Measurements from ENCODE around the gene ASTN2.
A peak's percentile ranks its signal among the peaks of the same experiment; 100 is the strongest.

Gene ASTN2

GRCh38 chr9:117414906-117415331 lies at the start of gene ASTN2:
Gene ASTN2 (minus strand): TSS chr9:117415057. CDS start chr9:117414938, 119 bp downstream.
- peak; percentile 69 for DNase-seq (ENCODE audit: low spot score)

- DNase-seq (ENCODE audit: low spot score) = no peak
These were observed 48.0 kb upstream of the ASTN2 start for GRCh38 chr9:117462861-117463260.

GRCh38 chr9:117461386-117461785 lies 46.5 kb upstream of the ASTN2 start:
- no peak for DNase-seq (ENCODE audit: low spot score)

- DNase-seq (ENCODE audit: low spot score) = no peak
These were observed 45.9 kb upstream of the ASTN2 start for GRCh38 chr9:117460743-117461142.

GRCh38 chr9:117459913-117460312 lies 45.1 kb upstream of the ASTN2 start:
- DNase-seq (ENCODE audit: low spot score) = no peak

DNA sequence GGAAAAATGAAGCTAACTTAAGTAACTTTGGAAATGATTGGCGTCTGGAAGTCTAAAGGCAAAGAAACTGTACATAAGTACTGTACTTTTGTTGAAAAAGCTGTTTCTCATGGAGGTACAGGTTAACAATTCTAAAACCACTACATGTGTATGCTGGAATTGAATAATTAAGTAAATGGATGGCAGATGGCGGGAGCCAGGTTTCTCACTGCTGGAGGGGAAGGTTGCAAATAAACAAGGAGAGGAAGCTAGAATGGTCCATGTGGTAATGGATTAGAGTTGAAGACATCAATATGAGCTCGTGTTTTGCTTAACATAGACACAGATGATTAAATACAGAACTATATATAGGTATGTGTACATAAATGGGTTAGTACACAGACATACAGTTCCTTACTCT lies 43.2 kb upstream of the ASTN2 start:
- DNase-seq (ENCODE audit: low spot score) = no peak

- no peak for DNase-seq (ENCODE audit: low spot score)
These were observed 39.9 kb upstream of the ASTN2 start for GRCh38 chr9:117454711-117455110.

DNA sequence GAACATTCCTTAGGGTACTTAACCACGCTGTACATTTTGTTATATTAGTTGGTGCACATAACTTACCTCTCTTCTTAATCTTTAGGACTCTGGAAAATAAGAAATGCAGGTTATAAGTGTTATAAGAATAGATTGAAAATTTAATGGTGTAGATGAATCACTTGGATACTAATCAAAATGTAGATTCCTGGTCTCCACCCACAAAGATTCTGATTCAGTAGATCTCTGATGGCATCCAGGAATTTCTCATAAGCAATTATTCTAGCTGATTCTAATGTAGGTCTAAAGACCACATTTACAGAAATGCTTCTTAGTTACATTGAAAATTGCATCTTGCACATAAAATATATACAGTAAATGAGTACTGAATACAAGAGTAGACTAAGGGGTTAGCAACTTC lies 38.9 kb upstream of the ASTN2 start:
- DNase-seq (ENCODE audit: low spot score) = no peak

DNA sequence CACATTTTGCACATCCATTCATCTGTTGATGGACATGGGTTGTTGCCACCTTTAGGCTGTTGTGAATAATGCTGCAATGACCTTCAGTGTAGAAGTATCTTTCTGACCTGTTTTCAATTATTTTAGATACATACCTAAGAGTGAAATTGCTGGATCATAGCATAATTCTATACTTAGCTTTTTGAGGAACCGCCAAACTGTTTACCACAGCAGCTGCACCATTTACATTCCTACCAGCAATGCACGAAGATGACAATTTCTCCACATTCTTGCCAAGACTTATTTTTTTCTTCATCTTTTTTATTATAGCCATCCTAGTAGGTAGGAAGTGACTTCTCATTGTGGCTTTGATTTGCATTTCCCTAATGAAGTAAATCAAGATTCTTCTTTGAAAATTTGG lies 36.5 kb upstream of the ASTN2 start:
- no peak for DNase-seq (ENCODE audit: low spot score)

DNA sequence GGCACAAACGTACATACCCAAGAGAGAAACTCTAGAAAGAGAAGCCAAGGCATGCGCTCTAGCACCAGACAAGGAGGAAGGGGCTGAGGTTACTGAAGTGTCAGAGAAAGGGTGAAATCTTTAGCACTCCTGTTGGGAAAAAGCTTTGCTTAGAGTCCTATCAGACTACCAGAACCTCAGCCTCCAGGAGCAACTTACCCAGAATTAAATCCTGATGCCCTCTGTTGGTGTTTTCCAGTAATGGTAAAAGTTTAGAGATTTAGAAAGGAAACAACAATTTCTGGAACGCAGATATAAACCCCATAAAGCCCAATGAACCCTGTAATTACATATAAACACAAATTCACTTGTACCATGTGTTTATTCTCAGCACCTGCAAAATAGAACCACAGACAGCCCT lies 33.2 kb upstream of the ASTN2 start:
- DNase-seq (ENCODE audit: low spot score) = no peak

GRCh38 chr9:117445631-117446030 lies 30.8 kb upstream of the ASTN2 start:
- DNase-seq (ENCODE audit: low spot score) = no peak

- no peak for DNase-seq (ENCODE audit: low spot score)
These were observed 29.6 kb upstream of the ASTN2 start for GRCh38 chr9:117444501-117444900.

- no peak for DNase-seq (ENCODE audit: low spot score)
These were observed 22.4 kb upstream of the ASTN2 start for GRCh38 chr9:117437283-117437682.

- DNase-seq (ENCODE audit: low spot score) = no peak
These were observed 20.9 kb upstream of the ASTN2 start for GRCh38 chr9:117435630-117436261.

- no peak for DNase-seq (ENCODE audit: low spot score)
These were observed 19.7 kb upstream of the ASTN2 start for GRCh38 chr9:117434566-117434965.

DNA sequence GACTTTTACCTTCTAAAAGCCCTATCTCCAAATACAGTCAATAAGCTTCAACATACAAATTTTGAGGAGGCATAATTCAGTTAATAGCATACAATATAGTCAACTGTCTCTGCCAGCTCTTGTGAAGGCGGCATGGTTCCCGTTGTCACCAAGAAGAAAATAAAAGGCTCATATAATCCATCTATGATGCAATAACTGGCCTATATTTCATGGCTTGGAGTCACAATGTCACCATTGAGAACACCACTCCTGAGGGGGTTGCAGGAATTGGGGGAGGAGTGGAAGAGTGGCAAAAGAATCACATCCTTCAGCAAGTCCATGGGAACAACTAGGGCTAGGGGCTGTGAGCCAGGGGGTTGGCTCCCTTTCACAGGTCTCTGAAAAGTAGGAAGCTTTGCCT lies 16.0 kb upstream of the ASTN2 start:
- no peak for DNase-seq (ENCODE audit: low spot score)

DNA sequence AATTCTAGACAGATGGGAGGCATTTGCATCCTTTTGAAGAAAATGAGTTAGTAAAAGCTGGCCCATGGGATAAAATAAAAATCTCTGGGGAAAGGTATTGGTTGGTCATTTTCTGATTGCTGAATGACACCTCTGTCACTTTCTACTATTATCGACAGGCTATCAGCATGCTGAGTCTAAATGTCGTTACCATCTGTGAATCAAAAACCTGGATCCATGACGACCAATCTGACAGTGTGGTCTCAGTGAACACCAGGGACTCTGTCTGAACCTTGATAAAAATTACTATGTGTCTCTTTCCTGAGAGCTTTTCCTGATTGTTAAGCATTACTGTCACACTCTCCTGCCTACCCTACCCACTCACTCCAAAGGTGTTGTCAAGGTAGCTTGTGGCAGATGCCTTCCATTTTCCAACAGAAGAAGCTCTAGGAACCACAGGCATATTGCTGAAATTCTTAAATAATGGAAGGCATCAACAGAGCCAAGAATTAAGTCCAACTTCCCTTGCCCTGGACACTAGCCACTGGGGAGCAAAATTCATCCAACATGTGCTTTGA lies 12.6 kb upstream of the ASTN2 start:
- no peak for DNase-seq (ENCODE audit: low spot score)

DNA sequence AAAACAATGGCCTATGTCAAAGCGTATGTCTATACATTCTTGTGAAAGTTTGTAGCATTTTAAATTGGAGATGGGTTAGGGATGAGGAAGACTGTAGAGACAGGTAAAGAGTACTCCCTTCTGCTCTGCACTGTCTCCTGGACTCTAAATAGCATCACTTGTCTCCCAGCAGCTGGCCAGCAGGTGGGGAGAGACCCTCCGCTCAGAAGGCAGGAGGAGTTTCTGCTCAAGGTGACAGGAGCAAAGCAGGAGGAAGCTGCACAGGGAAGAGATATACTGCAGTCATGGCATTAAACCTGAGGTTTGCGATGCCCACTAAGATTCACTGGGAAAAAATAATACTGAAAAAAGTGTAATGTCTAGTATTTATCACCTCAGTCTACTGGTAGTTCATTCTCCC lies 10.7 kb upstream of the ASTN2 start:
- DNase-seq (ENCODE audit: low spot score) = no peak

- no peak for DNase-seq (ENCODE audit: low spot score)
These were observed 9.4 kb upstream of the ASTN2 start for GRCh38 chr9:117424291-117424690.

GRCh38 chr9:117418111-117418510 lies 3.3 kb upstream of the ASTN2 start:
- DNase-seq (ENCODE audit: low spot score) = no peak

- DNase-seq (ENCODE audit: low spot score) = no peak
These were observed 2.0 kb upstream of the ASTN2 start for GRCh38 chr9:117416856-117417255.

- no peak for DNase-seq (ENCODE audit: low spot score)
These were observed 579 bp upstream of the ASTN2 start for GRCh38 chr9:117415358-117415914.

DNA sequence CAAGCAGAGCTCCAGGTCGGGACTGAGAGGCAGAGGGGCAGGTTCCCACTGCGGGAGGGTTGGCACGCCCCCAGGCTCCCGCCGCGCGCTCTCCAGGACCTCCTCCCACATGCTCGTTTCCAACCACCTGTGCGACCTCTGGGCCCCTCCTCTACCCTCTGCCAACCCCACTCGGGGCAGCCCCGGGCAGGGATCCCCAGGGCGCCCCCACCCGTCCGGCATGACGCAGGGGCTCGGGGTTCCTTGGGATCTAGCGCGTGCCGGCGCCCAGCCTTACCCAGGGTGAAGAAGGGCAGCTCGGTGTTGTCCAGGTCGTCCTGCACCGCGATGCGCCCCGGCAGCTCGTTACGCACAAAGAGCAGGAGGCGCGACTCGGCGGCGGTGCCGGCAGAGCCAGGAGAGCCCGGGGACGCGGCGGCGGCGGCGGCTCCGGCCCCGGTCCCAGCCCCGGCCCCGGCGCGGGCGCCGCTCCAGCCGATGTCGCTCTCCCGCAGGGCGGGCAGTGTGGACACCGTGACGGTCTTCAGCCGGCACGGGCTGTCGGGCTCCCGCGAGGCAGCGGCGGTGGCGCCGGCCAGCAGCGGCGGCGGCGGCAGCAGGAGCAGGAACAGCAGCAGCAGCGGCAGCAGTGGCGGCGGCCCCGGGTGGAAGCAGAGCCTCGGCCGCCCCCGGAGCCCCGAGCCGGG lies 494 bp downstream of the ASTN2 start:
- peak; percentile 75 for DNase-seq (ENCODE audit: low spot score)

Data from D341Med (cell line).